HG03460 (cell line): Measurements from ENCODE around the gene MCF2L.

Source experiments
- ATAC-seq: cut with Tn5 transposase; IDR thresholded peaks from one replicate; pipeline ENCODE4 v1.9.1; 2021; ENCODE audit not compliant: unreplicated experiment

MCF2L gene

GRCh38 chr13:113143466-113144254 lies 174.6 kb downstream of the MCF2L start:
- no peak for ATAC-seq

- no peak for ATAC-seq
These were observed 175.2 kb downstream of the MCF2L start for GRCh38 chr13:113144255-113144629.

- no peak for ATAC-seq
These were observed 176.5 kb downstream of the MCF2L start for GRCh38 chr13:113145496-113145895.

GRCh38 chr13:113145911-113146598 lies 177.0 kb downstream of the MCF2L start:
- no peak for ATAC-seq

- no peak for ATAC-seq
These were observed 177.7 kb downstream of the MCF2L start for GRCh38 chr13:113146750-113147149.

GRCh38 chr13:113147206-113147605 lies 178.2 kb downstream of the MCF2L start:
- ATAC-seq: no peak

- ATAC-seq: no peak
These were observed 179.4 kb downstream of the MCF2L start for GRCh38 chr13:113148407-113148806.

GRCh38 chr13:113148940-113149503 lies 180.0 kb downstream of the MCF2L start:
- no peak for ATAC-seq
